Measurements from ENCODE around the gene PMEL. TPM values are rescaled to one million over a fixed set of nuclear protein-coding genes. Genes with fewer than 3 reads are reported as not detected.
A peak's percentile ranks its signal among the peaks of the same experiment; 100 is the strongest.

PMEL gene
- total and polyA plus RNA-seq, 9 of the 15 experiments (the other 6 are each of a cell fraction or from before 2014, with no cell fraction given) = 0.36 to 2.0 (median 0.98) TPM

DNA sequence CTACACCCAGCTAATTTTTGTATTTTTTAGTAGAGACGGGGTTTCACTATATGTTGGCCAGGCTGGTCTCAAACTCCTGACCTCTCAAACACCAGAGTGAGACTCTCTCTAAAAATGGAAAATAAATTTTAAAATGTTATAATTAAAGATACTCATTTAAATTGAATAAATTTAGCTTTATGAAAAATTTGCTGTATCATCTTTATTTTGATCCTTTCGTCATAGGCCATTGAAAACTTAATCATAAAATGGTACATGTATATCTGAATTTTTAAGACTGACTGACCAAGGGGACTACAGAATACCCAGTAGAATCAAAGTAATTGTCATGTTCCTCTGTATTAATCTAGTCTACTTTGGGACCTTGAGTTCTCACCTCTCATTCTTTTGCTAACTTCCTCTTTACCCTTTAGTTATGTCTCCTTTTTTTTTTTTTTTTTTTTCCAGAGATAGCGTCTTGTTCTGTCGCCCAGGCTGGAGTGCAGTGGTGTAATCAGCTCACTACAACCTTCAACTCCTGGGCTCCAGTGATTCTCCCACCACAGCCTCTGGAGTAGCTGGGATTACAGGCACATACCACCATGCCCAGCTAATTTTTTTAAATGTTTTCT, 17.5 kb upstream of the PMEL start (continued):
- TF ChIP-seq FOSL1 (tag; conservative IDR thresholded peaks at IDR 0.05) = no peak
- TF ChIP-seq BRF2 (IDR thresholded peaks at IDR 0.05; ENCODE audit: borderline replicate concordance, insufficient read depth, insufficient read length) = no peak
- no peak for TF ChIP-seq ZEB2 (IDR thresholded peaks at IDR 0.05)
- TF ChIP-seq L3MBTL2 (IDR thresholded peaks at IDR 0.05) = no peak
- TF ChIP-seq C11orf30 (IDR thresholded peaks at IDR 0.05; ENCODE audit: low read depth) = peak; percentile 92
- no peak for TF ChIP-seq ILK (tag; IDR thresholded peaks at IDR 0.05; ENCODE audit: borderline replicate concordance, low read depth)
- TF ChIP-seq SP1 (CRISPR knock-in tag; IDR thresholded peaks at IDR 0.05) = no peak
- no peak for TF ChIP-seq PREB (CRISPR knock-in tag; IDR thresholded peaks at IDR 0.05)
- TF ChIP-seq RFX1 (IDR thresholded peaks at IDR 0.05) = no peak
- TF ChIP-seq EGR1 (conservative IDR thresholded peaks at IDR 0.05) = no peak
- TF ChIP-seq, protein P1, sequence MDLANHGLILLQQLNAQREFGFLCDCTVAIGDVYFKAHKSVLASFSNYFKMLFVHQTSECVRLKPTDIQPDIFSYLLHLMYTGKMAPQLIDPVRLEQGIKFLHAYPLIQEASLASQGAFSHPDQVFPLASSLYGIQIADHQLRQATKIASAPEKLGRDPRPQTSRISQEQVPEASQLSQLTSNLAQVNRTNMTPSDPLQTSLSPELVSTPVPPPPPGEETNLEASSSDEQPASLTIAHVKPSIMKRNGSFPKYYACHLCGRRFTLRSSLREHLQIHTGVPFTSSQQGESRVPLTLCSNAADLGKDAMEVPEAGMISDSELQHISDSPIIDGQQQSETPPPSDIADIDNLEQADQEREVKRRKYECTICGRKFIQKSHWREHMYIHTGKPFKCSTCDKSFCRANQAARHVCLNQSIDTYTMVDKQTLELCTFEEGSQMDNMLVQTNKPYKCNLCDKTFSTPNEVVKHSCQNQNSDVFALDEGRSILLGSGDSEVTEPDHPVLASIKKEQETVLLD (IDR thresholded peaks at IDR 0.05) = no peak
- TF ChIP-seq ARID1B (IDR thresholded peaks at IDR 0.05) = 0 out of 2 replicates have a peak, but pooled peaks have one; percentile 11
- no peak for TF ChIP-seq XRCC5 (IDR thresholded peaks at IDR 0.05; ENCODE audit: low read depth, low read length)
- TF ChIP-seq MAFF (IDR thresholded peaks at IDR 0.05; ENCODE audit: low read length) = peak; percentile 78
- TF ChIP-seq ZBTB49 (CRISPR knock-in tag; IDR thresholded peaks at IDR 0.05; ENCODE audit: borderline replicate concordance) = no peak
- TF ChIP-seq HIVEP1 (CRISPR knock-in tag; IDR thresholded peaks at IDR 0.05) = no peak
- no peak for TF ChIP-seq POU5F1 (IDR thresholded peaks at IDR 0.05; ENCODE audit: borderline replicate concordance, low read depth, low read length, partially characterized antibody)
